Activated naive CD8-positive, alpha-beta T cell treated with anti-CD3 and anti-CD28 coated beads for 36 hours (primary cell): Measurements from ENCODE around the gene CHRNA7. TPM values are rescaled to one million over a fixed set of nuclear protein-coding genes. Genes with fewer than 3 reads are reported as not detected.

Experiments
- DNase-seq: peaks from one replicate; pipeline ENCODE4 v3.0.0; 2021
- H3K27ac Mint-ChIP-seq: one replicate; pipeline ENCODE4 v1.8.0; 2022; ENCODE audit warnings: mild to moderate bottlenecking, moderate library complexity, mixed read lengths
- H3K27me3 Mint-ChIP-seq: one replicate; pipeline ENCODE4 v1.8.0; 2022; ENCODE audit warnings: mild to moderate bottlenecking, mixed read lengths
- H3K36me3 Mint-ChIP-seq: one replicate; pipeline ENCODE4 v1.8.0; 2021; ENCODE audit warnings: mild to moderate bottlenecking, mixed read lengths
- H3K4me1 Mint-ChIP-seq: one replicate; pipeline ENCODE4 v1.8.0; 2021; ENCODE audit warnings: mixed read lengths
- H3K4me3 Mint-ChIP-seq: one replicate; pipeline ENCODE4 v1.8.0; 2022; ENCODE audit warnings: mild to moderate bottlenecking, moderate library complexity, mixed read lengths
- H3K9me3 Mint-ChIP-seq: one replicate; pipeline ENCODE4 v1.8.0; 2022; ENCODE audit warnings: mixed read lengths
- total RNA-seq, 2 experiments: library from RNA; stranded (reverse); gene quantifications; one replicate each; pipeline ENCODE4 v1.2.3, GENCODE V29; 2021

CHRNA7 gene
- total RNA-seq, 2 experiments from 2014 or later = 0.25 TPM; not detected in 1

DNA sequence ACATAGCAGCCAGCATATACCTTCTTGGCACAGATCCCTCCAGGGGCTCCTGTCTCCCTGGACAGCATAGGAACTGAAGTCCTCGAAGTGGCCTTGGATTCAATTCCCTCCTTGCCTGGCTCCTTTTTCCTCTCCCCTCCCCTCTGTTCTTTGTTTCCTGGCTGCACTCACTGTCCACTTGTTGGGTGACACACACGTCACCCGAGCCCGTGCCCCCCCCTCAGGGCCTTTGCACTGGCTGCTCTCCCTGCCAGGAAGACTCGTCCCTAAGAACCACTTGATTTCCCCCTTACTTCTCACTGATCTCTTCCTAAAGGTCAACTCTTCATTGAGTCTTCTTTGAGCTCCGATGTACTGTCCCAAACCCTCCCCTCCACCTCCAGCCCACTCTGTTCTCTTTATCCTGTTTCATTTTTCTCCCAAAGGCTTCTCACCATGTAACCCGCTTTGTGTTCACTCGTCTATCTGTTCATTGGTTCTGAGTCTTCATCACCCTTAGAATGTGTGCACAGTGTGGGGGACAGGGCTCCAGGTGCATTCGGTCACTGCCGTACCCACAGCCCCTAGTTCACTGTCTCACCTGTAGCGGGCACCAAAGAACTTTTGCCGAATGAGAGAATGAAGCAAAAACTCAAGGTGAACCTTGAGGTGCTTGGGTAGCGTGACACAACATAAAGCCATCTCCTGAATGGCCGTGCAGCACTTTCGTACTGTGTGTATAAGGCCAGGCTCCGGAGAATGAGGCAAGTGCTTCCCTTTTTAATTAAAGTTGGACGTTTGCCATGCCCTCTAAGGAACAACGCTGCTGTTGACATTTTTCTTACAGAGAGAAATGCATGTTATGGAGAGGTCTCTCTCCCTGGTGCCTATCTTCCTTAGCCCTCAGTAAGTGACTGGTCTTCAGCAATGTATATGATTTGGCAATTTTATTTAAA, 74.0 kb downstream of the CHRNA7 start:
- Mint-ChIP-seq H3K9me3 (no peaks in the 10 kb centered on the region), H3K27me3 (peaks cover 23% of the 10 kb centered on the region), H3K4me3 (no peak overlapping the region), H3K36me3 (no peaks in the 10 kb centered on the region), H3K27ac (no peak overlapping the region), H3K4me1 (no peaks in the 10 kb centered on the region)
- DNase-seq = no peak

DNA sequence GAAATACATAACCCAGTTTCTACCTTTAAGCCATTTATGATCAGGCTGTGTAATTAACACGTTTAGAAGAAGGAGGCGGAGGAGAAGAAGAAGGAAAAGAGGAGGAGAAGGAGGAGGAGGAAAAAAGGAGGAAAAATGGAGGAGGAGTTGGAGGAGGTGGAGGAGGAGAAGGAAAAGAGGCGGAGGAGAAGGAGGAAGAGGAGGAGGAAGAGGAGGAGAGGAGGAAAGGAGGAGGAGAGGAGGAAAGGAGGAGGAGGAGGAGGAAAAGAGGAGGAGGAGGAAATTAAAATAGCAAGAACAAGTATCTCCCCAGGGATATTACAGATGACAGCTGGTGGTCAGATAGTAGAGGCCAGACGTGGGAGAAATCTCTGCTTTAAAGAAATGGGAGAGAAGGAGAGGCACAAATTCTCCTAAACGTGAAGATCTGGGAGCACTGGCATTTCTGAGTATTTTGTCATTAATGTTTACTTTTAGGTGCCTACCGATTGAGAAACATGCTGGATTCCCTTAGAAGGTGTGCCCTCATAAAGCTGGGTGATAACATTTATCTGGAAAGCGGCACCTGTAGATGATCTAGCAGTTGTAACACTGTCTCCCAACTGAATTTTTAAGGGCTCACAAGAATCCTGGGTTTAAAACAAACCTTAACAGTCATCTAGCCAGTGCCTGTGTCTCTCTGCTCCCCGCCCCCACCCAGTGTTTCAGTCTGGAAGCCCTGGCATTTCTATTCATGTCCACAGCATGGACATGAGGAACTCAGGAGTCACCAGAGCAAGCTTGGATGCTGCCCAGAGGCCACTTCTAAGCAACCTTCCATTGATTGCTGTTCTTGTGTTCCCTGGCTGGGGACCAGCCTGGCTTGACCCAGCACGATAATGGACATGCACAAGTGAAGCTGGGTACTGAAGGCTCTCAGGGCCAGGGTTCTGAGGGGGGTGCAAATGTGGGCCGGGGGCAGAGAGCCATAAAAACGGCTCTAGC, 75.2 kb downstream of the CHRNA7 start:
- peaks cover 23% of the 10 kb centered on the region for H3K27me3 Mint-ChIP-seq
- no peak overlapping the region for H3K27ac Mint-ChIP-seq
- no peak overlapping the region for H3K4me3 Mint-ChIP-seq

DNA sequence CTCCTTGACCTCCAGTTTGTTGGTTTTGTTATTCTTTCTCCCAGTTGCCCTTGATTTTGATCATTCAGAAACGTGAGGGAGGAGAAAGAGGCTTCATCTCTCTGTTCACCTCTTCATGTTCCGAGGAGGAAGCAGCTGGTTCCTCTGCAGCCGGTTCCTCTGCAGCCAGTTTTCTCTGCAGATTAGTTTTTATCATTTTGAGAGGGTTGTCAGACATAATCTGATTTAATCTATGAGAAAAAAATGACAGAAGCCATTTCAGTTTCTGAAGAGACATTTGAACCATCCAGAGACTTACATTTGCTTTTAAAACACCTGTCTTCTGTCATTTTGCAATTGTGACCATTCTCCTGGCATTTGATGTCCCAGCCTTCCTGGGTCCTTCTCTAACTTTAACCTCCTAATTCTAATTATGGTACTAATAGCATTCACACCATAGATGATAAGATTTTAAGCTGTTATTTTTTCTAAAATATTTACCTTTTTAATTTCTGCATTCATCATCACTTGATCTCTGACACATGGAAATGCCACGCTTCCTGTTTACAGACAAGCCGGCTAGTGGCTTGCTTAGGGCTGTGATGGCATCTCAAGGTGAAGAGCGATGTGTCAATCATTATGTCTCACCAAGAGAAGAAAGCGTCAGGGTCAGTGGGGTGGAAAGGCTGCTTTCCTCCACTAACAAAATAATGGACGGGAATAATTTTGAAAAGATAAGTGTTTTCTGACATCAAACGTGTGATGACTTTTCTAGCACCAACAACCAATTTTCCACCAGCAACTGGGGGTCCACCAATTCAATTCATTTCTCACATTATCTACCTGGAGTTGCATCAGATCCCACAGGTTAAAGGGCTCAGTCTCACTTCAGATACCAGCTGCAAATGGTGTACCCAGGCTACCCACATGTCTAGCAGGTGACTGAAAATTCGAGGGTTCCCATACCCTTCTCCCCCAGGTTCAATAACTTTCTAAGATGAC, 76.4 kb downstream of the CHRNA7 start:
- Mint-ChIP-seq H3K36me3 (no peaks in the 10 kb centered on the region), H3K9me3 (no peaks in the 10 kb centered on the region), H3K27me3 (peaks cover 19% of the 10 kb centered on the region), H3K4me3 (no peak overlapping the region), H3K4me1 (no peaks in the 10 kb centered on the region), H3K27ac (no peak overlapping the region)
- DNase-seq = no peak

More for the DNA sequence above, 75.2 kb downstream of the CHRNA7 start:
- no peaks in the 10 kb centered on the region for H3K4me1 Mint-ChIP-seq
- no peaks in the 10 kb centered on the region for H3K9me3 Mint-ChIP-seq
- H3K36me3 Mint-ChIP-seq = no peaks in the 10 kb centered on the region
- no peak for DNase-seq

DNA sequence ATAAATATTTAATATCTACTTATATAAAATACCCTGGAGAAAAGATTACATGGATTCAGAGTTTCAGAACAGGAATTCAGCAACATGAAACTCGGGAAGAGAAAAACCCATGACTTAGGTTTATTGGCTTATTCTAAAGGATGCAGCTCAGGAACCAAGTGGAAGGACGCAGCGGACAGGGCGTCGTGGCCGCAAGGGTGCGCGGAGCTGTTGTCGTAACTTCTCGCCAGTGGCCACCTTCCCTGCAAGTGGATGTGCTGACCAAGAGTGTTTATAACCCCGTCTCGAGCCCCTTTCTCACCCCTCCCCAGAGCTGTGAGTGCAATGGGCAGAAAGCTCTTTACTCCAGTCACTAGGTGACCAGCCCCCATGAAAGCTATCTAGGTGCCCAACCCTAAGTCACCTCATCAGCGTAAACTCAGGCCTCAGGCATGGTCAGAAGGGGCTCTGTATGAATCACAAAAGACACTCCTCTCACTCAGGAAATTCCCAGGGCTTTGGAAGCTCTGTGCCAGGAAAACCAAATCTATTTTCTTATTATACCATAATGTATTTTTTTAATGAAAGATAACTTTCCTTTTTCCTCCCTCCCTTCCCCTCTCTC, 77.3 kb downstream of the CHRNA7 start:
- Mint-ChIP-seq H3K9me3 (no peaks in the 10 kb centered on the region), H3K27ac (no peak overlapping the region), H3K36me3 (no peaks in the 10 kb centered on the region), H3K4me1 (no peaks in the 10 kb centered on the region), H3K27me3 (peaks cover 19% of the 10 kb centered on the region), H3K4me3 (no peak overlapping the region)
- DNase-seq = no peak

DNA sequence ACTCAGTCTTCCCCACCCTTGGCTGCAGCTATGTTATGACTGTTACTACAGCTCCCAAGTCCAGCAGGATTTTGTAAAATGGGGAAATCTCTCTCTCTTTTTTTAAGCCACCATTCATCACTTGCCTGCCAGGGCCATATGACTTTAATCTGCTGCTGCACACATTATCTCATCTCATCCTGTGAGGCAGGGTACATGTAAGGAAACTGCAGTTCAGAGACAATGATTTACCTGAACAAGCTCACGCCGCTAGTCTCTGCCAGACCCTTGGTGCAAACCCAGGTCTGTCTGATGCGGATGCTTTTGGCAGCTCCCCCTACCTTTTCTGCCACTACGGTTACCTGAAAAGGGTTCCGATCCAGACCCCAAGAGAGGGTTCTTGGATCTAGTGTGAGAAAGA, 78.3 kb downstream of the CHRNA7 start:
- DNase-seq = no peak
- Mint-ChIP-seq H3K9me3 (no peaks in the 10 kb centered on the region), H3K4me1 (no peaks in the 10 kb centered on the region), H3K36me3 (no peaks in the 10 kb centered on the region), H3K27ac (no peak overlapping the region), H3K4me3 (no peak overlapping the region), H3K27me3 (peaks cover 19% of the 10 kb centered on the region)

DNA sequence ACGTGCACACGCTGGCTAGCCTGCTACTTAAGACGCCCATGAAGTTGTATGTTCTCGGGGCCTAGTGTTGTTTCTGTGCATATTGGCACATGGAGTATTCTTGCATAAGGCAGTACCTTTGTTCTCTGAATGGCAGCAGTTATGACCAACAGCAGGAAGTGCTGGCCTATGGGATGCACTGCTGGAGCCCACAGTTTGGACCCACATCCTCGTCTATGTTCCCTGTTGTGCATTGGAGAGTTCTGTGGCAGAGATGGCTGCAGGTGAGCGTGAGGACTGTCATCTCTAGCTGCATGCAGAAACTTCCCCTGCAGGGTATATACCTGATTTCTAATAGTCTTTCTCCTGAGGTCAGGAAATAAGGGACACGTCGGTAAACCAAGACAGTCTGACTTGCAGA, 81.8 kb downstream of the CHRNA7 start:
- Mint-ChIP-seq H3K4me1 (no peaks in the 10 kb centered on the region), H3K4me3 (no peak overlapping the region), H3K9me3 (no peaks in the 10 kb centered on the region), H3K36me3 (no peaks in the 10 kb centered on the region), H3K27ac (no peak overlapping the region), H3K27me3 (peaks cover 6% of the 10 kb centered on the region)
- no peak for DNase-seq

DNA sequence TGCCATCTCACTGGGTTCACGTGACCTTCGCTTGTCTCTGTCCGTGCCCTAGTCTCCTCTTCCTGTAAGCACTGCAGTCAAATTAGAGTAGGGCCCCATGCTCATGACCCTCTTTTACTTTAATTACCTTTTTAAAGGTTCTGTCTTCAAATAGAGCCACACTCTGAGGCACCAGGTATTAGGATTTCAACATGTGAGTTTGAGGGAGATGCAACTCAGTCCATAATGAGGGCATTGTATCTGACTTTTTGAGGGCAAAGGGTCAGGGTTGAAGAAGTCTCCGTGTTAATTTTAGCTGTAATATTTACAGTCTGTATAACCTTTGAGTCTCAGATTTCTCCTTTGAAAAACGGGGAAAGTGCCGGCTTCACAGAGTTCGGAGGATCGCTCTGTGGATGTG, 82.9 kb downstream of the CHRNA7 start:
- no peaks in the 10 kb centered on the region for H3K9me3 Mint-ChIP-seq
- H3K4me3 Mint-ChIP-seq = no peak overlapping the region
- peaks cover 6% of the 10 kb centered on the region for H3K27me3 Mint-ChIP-seq
- H3K4me1 Mint-ChIP-seq = no peaks in the 10 kb centered on the region
- DNase-seq = no peak
- H3K27ac Mint-ChIP-seq = no peak overlapping the region
- no peaks in the 10 kb centered on the region for H3K36me3 Mint-ChIP-seq

DNA sequence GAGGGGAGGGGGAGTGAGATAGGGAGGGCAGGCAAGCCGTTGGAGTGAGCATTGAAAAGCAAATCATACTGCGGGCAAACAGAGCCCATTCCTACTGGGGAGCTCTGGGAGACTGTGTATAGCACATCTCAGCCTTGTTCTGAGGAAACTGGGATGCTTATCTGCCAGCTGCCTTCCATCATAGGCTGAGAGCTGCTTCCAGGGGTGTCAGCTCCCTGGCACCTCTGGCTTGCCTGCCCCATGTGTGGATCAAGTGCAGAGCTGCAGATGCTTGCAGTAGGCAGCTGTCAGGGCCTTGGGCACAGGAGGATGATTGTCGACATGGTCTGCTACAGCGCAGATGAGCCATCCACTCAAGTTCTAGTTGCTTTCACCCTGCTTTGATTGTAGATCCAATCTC, 86.8 kb downstream of the CHRNA7 start:
- no peak for DNase-seq
- Mint-ChIP-seq H3K27me3 (peaks cover 12% of the 10 kb centered on the region), H3K4me1 (no peaks in the 10 kb centered on the region), H3K27ac (no peak overlapping the region), H3K36me3 (no peaks in the 10 kb centered on the region), H3K4me3 (no peak overlapping the region), H3K9me3 (no peaks in the 10 kb centered on the region)

DNA sequence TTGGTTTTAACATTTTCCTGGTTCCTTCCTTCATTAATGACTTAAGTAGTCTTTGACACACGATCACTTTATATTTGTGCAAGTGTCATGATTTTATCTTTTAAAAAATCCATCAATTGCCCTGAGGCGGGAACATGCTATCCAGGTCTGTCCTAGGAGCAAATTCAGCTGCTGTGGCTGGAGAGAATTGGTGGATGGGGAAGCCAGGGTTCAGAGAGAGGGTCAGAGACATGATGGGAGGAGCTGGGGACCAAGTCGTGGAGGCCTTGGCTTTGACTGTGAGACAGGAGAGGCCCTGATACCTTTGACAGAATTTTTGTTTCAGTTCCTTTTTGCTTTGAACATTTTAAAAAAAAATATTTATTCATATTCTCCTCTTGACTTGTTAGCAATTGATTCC, 89.0 kb downstream of the CHRNA7 start:
- no peak overlapping the region for H3K27ac Mint-ChIP-seq
- H3K4me1 Mint-ChIP-seq = no peaks in the 10 kb centered on the region
- H3K27me3 Mint-ChIP-seq = peaks cover 14% of the 10 kb centered on the region
- DNase-seq = no peak
- H3K4me3 Mint-ChIP-seq = no peak overlapping the region
- H3K9me3 Mint-ChIP-seq = no peaks in the 10 kb centered on the region
- no peaks in the 10 kb centered on the region for H3K36me3 Mint-ChIP-seq

DNA sequence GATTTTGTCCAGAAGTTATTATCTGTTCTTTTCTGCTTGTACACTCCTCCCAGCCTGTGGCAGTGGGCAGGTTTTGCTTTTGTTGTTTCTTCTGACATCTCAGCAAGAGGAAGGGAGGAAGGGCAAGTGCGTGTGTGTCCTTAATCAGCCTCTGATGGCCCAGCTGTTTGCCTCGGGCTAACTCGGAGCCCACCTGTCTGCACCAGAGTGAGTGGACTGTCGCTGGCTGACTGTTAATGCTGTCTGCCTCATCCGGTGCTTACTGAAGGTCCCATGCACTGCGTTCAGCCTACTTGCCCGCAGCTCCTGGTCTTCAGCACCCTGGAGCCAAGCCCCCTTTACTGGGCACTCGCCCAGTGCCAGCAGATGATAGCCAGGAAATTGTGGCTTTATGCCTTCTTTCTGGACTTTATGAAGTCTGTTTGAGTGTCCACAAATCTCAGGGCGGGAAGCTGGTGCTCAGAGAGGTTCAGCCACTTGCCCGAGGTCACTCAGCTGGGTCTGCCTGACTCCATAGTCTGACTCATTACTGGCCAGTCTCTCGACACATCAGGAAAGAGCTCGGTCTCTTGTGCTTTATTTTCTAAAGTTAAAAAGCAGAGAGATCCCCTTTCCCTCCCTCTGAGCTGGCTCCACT, 89.5 kb downstream of the CHRNA7 start:
- no peak overlapping the region for H3K27ac Mint-ChIP-seq
- no peaks in the 10 kb centered on the region for H3K4me1 Mint-ChIP-seq
- H3K9me3 Mint-ChIP-seq = no peaks in the 10 kb centered on the region
- no peak overlapping the region for H3K4me3 Mint-ChIP-seq
- no peak for DNase-seq
- no peaks in the 10 kb centered on the region for H3K36me3 Mint-ChIP-seq
- H3K27me3 Mint-ChIP-seq = peaks cover 9% of the 10 kb centered on the region

DNA sequence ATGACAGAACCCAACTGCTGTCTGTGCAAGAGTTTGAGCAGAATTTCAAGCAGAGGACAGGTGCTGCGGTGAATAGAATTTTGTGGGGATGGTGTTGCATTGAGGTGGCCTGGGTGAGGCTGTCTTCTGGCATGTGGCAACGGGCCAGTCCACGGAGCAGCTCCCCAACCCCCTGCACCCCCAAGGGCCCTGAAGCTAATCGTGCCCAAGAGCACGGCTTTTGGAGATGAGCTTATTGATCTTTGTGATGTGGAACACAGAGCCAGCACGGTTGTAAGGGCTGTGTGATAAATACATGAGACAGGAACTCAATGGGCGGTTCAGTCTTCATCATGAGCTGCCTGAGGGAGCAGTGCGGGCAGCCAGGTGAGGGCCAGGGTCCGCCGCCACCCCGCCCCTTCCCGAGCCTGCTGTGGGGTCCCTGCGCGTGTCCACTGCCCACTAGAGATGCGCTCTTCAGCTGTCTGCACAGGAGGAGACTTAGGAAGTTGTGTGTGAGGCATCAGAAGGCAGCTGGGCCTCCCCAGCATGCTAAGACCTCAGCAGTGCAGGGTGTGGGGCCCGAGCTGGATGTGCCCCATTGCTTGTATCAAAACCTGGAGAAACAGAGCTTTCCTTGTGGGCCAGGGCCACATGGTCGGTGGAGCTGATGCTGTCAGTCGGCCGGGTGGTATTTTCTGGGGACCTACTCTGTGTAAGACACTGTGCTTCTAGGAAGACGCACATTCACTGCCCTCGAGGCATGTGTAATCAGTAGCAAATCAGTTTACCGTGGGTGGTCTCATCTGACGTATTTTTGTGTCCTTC, 90.5 kb downstream of the CHRNA7 start:
- Mint-ChIP-seq H3K4me1 (no peaks in the 10 kb centered on the region), H3K27me3 (peaks cover 9% of the 10 kb centered on the region), H3K36me3 (no peaks in the 10 kb centered on the region), H3K4me3 (no peak overlapping the region), H3K9me3 (no peaks in the 10 kb centered on the region), H3K27ac (no peak overlapping the region)
- DNase-seq = no peak

DNA sequence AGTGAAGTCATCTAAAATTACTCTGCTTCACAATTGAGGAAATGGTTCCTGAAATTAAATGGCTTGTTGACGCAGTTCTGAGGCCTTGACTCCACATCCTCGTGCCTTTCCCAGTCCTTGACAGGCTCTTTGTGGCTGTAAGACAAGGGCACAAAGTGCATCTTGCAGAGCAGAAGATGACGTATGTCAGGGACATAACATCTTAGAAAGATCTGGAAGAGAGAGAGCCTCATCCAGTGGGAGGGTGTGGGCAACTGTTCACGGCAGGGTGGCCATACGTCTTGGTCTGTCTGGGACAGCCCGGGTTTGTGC, 91.0 kb downstream of the CHRNA7 start:
- H3K4me1 Mint-ChIP-seq = no peaks in the 10 kb centered on the region
- DNase-seq = no peak
- H3K27ac Mint-ChIP-seq = no peak overlapping the region
- H3K36me3 Mint-ChIP-seq = no peaks in the 10 kb centered on the region
- no peaks in the 10 kb centered on the region for H3K9me3 Mint-ChIP-seq
- peaks cover 9% of the 10 kb centered on the region for H3K27me3 Mint-ChIP-seq
- H3K4me3 Mint-ChIP-seq = no peak overlapping the region

DNA sequence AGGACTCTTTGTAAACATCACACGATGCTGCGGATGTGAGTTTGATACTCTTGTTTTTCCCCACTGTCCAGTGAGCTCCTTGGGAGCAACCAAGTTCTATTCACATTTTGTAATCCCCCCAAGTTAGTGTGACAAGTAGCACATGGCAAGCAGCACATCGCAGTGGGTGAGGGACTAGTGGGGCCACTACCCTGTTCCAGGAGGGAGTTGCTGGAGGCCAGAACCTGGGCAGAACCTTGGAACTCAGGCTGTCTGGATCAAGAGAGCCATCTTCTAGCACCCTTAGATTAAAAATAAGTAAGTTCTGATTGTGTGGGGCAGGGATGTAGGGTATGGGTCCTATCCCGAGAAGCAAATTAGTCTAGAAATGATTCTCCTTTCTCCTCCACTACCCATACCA, 91.7 kb downstream of the CHRNA7 start:
- Mint-ChIP-seq H3K36me3 (no peaks in the 10 kb centered on the region), H3K27ac (no peak overlapping the region), H3K4me3 (no peak overlapping the region), H3K27me3 (peaks cover 9% of the 10 kb centered on the region), H3K9me3 (no peaks in the 10 kb centered on the region), H3K4me1 (no peaks in the 10 kb centered on the region)
- DNase-seq = no peak
